ENCODE results near the gene WRAP73. TPM values are rescaled to one million over a fixed set of nuclear protein-coding genes. Genes with fewer than 3 reads are reported as not detected.

Gene WRAP73
- total RNA-seq, 1 experiment from 2014 or later: 47.9 TPM

- no peaks in the 10 kb centered on the region for H3K27me3 ChIP-seq
- H3K4me1 ChIP-seq: peaks cover 12% of the 10 kb centered on the region
- H3K36me3 ChIP-seq: peaks cover 25% of the 10 kb centered on the region
Observed at GRCh38 chr1:3638676-3639075, 11.2 kb downstream of the WRAP73 start.

GRCh38 chr1:3638027-3638426, 11.9 kb downstream of the WRAP73 start:
- Histone ChIP-seq H3K36me3 (peaks cover 29% of the 10 kb centered on the region), H3K4me1 (peaks cover 17% of the 10 kb centered on the region), H3K27me3 (no peaks in the 10 kb centered on the region), H3K27ac (peak overlapping the region; percentile 31), H3K9me3 (replicated peaks) (no peaks in the 10 kb centered on the region), H3K4me3 (no peak overlapping the region)
- DNase-seq: no peak

More at GRCh38 chr1:3638676-3639075, 11.2 kb downstream of the WRAP73 start:
- DNase-seq: peak; percentile 54 to 69
- no peak overlapping the region for H3K4me3 ChIP-seq
- H3K27ac ChIP-seq: peak overlapping the region; percentile 31
- no peaks in the 10 kb centered on the region for H3K9me3 ChIP-seq (replicated peaks)

GRCh38 chr1:3636531-3636930, 13.4 kb downstream of the WRAP73 start:
- Histone ChIP-seq H3K4me1 (peaks cover 17% of the 10 kb centered on the region), H3K27ac (no peak overlapping the region), H3K36me3 (peaks cover 26% of the 10 kb centered on the region), H3K4me3 (no peak overlapping the region), H3K27me3 (no peaks in the 10 kb centered on the region), H3K9me3 (replicated peaks) (no peaks in the 10 kb centered on the region)
- DNase-seq: no peak

- H3K27ac ChIP-seq: no peak overlapping the region
Observed at GRCh38 chr1:3636080-3636479, 13.8 kb downstream of the WRAP73 start.

GRCh38 chr1:3634059-3634800, 15.7 kb downstream of the WRAP73 start:
- Histone ChIP-seq H3K27me3 (no peaks in the 10 kb centered on the region), H3K4me1 (peaks cover 20% of the 10 kb centered on the region), H3K36me3 (peaks cover 36% of the 10 kb centered on the region), H3K27ac (no peak overlapping the region), H3K9me3 (replicated peaks) (no peaks in the 10 kb centered on the region), H3K4me3 (no peak overlapping the region)
- DNase-seq: no peak

More at GRCh38 chr1:3636080-3636479, 13.8 kb downstream of the WRAP73 start:
- Histone ChIP-seq H3K4me3 (no peak overlapping the region), H3K27me3 (no peaks in the 10 kb centered on the region), H3K36me3 (peaks cover 26% of the 10 kb centered on the region), H3K4me1 (peaks cover 17% of the 10 kb centered on the region), H3K9me3 (replicated peaks) (no peaks in the 10 kb centered on the region)
- DNase-seq: no peak

GRCh38 chr1:3633344-3634058, 16.4 kb downstream of the WRAP73 start:
- Histone ChIP-seq H3K4me3 (no peak overlapping the region), H3K9me3 (replicated peaks) (no peaks in the 10 kb centered on the region), H3K4me1 (peaks cover 14% of the 10 kb centered on the region), H3K27ac (peak overlapping the region; percentile 7; the same call in 1 of the 2 replicates), H3K27me3 (no peaks in the 10 kb centered on the region), H3K36me3 (peaks cover 36% of the 10 kb centered on the region)
- DNase-seq: no peak

GRCh38 chr1:3632716-3633343, 17.1 kb downstream of the WRAP73 start:
- peak overlapping the region; percentile 7; the same call in 1 of the 2 replicates for H3K27ac ChIP-seq
- H3K9me3 ChIP-seq (replicated peaks): no peaks in the 10 kb centered on the region
- H3K27me3 ChIP-seq: no peaks in the 10 kb centered on the region
- DNase-seq: no peak
- peaks cover 11% of the 10 kb centered on the region for H3K4me1 ChIP-seq
- H3K4me3 ChIP-seq: no peak overlapping the region
- H3K36me3 ChIP-seq: peaks cover 34% of the 10 kb centered on the region

- Histone ChIP-seq H3K36me3 (peaks cover 29% of the 10 kb centered on the region), H3K9me3 (replicated peaks) (no peaks in the 10 kb centered on the region), H3K27me3 (no peaks in the 10 kb centered on the region), H3K4me1 (peaks cover 11% of the 10 kb centered on the region; the same call in 1 of the 2 replicates), H3K4me3 (no peak overlapping the region), H3K27ac (no peak overlapping the region)
- no peak for DNase-seq
Observed at GRCh38 chr1:3632298-3632697, 17.6 kb downstream of the WRAP73 start.

- H3K4me1 ChIP-seq: peaks cover 11% of the 10 kb centered on the region; the same call in 1 of the 2 replicates
- H3K27me3 ChIP-seq: no peaks in the 10 kb centered on the region
- H3K4me3 ChIP-seq: no peak overlapping the region
- H3K27ac ChIP-seq: no peak overlapping the region
- DNase-seq: no peak
- H3K36me3 ChIP-seq: peaks cover 29% of the 10 kb centered on the region
- no peaks in the 10 kb centered on the region for H3K9me3 ChIP-seq (replicated peaks)
Observed at GRCh38 chr1:3631320-3632260, 18.3 kb downstream of the WRAP73 start.

GRCh38 chr1:3630914-3631313, 19.0 kb downstream of the WRAP73 start:
- Histone ChIP-seq H3K36me3 (peaks cover 29% of the 10 kb centered on the region), H3K27ac (no peak overlapping the region), H3K27me3 (no peaks in the 10 kb centered on the region), H3K4me1 (peaks cover 11% of the 10 kb centered on the region; the same call in 1 of the 2 replicates), H3K4me3 (no peak overlapping the region), H3K9me3 (replicated peaks) (no peaks in the 10 kb centered on the region)
- DNase-seq: no peak

GRCh38 chr1:3630161-3630611, 19.7 kb downstream of the WRAP73 start:
- no peak for DNase-seq
- no peak overlapping the region for H3K4me3 ChIP-seq
- H3K27me3 ChIP-seq: no peaks in the 10 kb centered on the region
- no peaks in the 10 kb centered on the region for H3K9me3 ChIP-seq (replicated peaks)
- peaks cover 27% of the 10 kb centered on the region for H3K36me3 ChIP-seq
- H3K27ac ChIP-seq: no peak overlapping the region
- peaks cover 14% of the 10 kb centered on the region; the same call in 1 of the 2 replicates for H3K4me1 ChIP-seq

GRCh38 chr1:3629561-3630160, 20.2 kb downstream of the WRAP73 start:
- H3K36me3 ChIP-seq: peaks cover 27% of the 10 kb centered on the region
- DNase-seq: no peak
- no peaks in the 10 kb centered on the region for H3K27me3 ChIP-seq
- peaks cover 14% of the 10 kb centered on the region; the same call in 1 of the 2 replicates for H3K4me1 ChIP-seq
- no peak overlapping the region for H3K27ac ChIP-seq
- no peaks in the 10 kb centered on the region for H3K9me3 ChIP-seq (replicated peaks)
- no peak overlapping the region for H3K4me3 ChIP-seq

- DNase-seq: no peak
- H3K27ac ChIP-seq: no peak overlapping the region
- no peak overlapping the region for H3K4me3 ChIP-seq
- H3K27me3 ChIP-seq: no peaks in the 10 kb centered on the region
- no peaks in the 10 kb centered on the region for H3K9me3 ChIP-seq (replicated peaks)
- H3K36me3 ChIP-seq: peaks cover 22% of the 10 kb centered on the region
- H3K4me1 ChIP-seq: peaks cover 10% of the 10 kb centered on the region; the same call in 1 of the 2 replicates
Observed at GRCh38 chr1:3628445-3628844, 21.5 kb downstream of the WRAP73 start.

Measured in SJCRH30 (cell line).